CD4-positive, alpha-beta T cell treated with Interleukin-4 for 4 hours (primary cell): ENCODE results near the gene TFR2.

Source experiments
- DNase-seq: peaks from one replicate; pipeline ENCODE4 v3.0.0-alpha.2; 2020

The TFR2 gene

DNA sequence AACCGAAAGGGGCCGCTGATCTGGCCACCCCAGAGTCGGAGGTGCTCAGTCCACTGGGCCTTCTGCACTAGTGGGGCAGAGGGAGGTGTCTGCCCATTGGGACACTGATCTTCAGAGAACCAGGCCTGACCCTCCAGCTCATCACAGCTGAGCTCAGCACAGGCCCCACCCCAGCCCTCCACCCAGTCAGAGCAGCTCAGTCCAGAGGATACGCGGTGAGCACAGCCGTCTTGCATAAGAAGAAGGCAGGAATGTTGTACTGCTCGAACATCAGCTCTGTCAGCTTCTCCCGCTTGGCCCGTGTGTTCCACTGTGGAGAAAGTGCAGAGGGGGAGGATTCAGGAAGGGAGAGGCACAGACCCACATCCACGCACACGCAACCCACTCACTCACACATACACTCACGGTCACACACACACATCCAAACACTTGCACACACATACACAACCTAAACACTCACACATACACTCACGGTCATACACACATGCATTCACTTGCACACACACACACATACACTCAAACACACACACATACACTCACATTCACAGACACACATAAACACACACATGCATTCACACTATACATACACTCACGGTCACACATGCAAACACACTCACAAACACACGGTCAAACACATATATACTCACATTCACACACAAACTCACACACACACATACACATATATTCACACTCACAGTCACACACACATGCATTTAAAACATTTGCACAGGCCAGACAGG, 8.6 kb upstream of the TFR2 start:
- no peak for DNase-seq

- no peak for DNase-seq
Measured at GRCh38 chr7:100642534-100642907, 1.2 kb upstream of the TFR2 start.

- no peak for DNase-seq
Measured at GRCh38 chr7:100641860-100642533, 645 bp upstream of the TFR2 start.

GRCh38 chr7:100640517-100641440, 573 bp downstream of the TFR2 start:
- no peak for DNase-seq

GRCh38 chr7:100639995-100640516, 1.3 kb downstream of the TFR2 start:
- DNase-seq, result no peak

GRCh38 chr7:100632951-100633717, 8.2 kb downstream of the TFR2 start:
- DNase-seq, result peak; percentile 57

- DNase-seq, result no peak
Measured at GRCh38 chr7:100630066-100630465, 11.3 kb downstream of the TFR2 start.

DNA sequence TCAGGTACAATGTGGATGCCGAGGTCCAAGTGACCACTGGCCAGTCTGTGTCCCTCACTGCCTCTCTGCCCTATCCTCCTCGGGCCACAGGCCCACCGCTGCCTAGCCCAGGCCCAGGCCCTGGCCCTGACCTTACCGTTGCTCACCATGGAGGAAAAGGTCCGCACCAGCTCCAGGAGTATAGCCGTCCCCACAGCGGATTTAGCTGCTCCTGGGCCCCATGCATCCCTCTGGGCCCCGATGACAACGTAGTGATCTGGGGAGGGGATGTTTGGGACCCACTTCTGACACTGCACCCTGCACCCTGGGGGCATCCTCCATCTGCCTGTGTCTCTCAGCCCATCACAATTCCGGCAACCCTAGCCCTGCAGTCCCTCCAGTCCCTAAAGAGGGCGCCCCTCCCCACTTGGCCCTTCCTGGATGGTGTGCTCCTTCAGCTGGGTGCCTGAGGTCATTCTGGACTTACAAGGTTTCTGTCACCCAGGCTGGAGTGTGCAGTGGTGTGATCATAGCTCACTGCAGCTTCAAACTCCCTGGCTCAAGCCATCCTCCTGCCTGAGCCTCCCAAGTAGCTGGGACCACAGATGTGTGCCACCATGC, 12.1 kb downstream of the TFR2 start:
- peak; percentile 6 for DNase-seq

GRCh38 chr7:100627238-100627549, 14.2 kb downstream of the TFR2 start:
- no peak for DNase-seq

DNA sequence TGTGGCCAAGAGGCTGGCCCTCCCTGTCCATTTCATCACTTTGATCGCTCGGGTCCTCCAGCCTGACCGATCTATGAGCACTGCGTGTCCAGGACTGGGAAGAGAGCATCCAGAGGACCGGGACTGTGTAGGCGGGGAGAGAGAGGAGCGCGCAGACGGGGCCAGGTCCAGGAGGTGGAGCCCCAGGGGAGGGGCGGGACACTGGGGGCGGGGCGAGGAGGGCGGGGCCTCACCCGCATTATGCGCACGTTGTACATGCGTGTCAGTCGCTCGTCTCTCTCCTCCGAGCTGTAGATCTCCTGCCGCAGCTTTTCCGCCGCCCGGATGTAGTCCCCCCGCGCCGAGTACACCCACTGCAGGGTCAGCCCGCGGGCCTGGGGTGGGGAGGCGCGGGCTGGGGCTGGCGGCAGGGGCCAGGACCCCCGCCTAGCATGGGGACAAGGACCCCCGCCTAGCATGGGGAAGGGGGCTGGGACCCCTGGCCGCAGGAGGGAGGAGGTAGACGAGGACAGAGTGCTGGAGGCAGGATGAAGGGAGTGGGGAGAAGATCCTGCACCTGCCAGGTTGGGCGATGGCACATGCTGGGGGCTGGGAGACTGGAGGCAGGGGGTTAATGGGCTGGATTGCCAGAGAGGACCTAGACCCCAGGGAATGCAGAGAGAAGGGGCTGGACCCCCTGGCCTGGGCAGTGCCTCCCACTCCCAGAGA, 14.7 kb downstream of the TFR2 start:
- peak; percentile 90 for DNase-seq

DNA sequence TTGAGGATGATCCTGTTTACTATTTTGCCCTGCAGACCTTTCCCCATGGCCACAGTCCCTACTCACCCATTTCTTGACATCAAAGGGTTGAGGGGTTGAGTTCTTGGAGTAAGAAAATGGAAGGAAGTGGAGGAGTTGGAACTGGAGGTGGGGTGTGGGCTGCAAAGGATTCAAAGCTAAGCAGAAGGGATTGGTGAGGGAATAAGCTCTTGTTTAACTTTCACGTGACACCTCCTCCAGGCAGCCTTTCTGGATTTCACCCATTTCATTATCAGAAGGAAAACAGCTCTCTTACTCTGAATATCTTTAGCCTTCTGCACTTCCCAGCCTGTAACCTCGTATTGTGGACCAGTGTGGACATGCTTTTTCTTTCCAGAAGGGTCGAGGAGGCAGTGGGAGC, 15.3 kb downstream of the TFR2 start:
- no peak for DNase-seq

DNA sequence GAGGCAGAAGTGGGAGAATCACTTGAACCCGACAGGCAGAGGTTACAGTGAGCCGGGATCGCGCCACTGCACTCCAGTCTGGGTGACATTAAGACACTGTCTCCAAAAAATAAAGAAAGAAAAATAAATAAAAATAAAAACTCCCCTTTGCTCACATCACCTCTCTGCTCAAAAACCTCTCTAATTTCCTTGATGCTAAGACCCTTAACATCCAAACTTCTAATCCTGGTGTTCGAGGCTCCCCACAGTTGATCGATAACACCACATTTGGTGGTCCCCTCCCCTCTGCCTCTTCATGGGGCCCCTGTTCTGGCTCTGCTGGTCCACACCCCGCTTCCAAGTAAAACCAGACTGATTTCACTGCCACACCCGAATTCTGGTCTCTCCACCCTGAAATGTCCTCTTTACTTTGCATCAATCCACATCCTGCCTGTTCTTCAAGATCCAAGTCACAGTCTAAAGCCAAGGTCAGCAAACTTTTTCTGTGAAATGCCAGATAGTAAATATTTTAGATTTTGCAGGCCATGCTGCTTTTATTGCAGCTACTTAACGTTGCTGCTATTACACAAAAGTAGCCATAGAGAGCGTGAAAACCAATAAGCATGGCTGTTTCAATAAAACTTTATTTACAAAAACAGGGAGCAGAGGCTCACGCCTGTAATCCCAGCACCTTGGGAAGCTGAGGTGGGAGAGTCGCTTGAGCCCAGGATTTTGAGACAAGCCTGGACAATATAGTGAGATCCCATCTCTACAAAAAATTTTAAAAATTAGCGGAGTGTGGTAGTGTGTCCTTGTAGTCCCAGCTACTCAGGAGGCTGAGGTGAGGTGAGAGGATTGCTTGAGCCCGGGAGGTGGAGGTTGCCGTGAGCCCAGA, 17.2 kb downstream of the TFR2 start:
- no peak for DNase-seq

DNA sequence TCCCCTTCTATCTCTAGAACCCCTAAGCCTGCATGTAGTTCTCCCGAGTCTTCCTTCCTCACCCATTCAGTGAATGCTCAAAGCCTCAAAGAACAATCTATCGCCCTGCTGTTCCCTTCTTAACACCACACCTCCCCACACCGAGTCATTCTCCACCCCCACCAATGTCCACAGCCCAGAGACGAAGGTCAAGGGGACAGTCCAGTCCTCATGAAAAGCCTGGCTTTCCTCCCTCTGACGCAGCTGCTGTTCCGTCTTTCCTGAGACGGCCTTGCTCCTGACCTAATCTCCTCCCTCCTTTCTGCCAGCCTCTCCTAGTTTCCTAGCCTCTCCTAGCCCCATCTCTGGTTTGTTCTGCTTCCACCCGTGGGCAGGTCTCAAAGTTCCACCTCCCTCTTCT, 19.8 kb downstream of the TFR2 start:
- no peak for DNase-seq

DNA sequence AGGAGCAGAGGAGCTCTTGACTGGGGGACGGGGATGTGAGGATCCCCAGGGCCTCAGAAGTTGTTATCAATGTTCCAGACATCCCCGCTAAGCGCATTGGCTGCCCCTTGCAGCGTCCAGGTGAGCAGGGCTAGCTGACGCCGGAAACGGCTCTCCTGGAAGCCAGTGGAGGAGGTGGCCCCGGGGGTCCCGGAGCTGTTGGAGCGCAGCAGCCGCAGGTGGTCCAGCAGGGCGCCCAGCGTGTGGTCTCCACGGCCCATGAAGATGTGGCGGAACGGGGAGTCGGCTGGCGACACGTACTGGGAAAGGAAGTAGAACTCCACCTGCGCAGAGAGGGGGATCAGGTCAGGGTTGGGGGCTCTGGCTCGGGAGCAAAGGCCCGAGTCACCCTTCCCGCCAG, 20.5 kb downstream of the TFR2 start:
- no peak for DNase-seq

- DNase-seq, result no peak
Measured at GRCh38 chr7:100620239-100620638, 21.1 kb downstream of the TFR2 start.

GRCh38 chr7:100614308-100614861, 27.0 kb downstream of the TFR2 start:
- no peak for DNase-seq

DNA sequence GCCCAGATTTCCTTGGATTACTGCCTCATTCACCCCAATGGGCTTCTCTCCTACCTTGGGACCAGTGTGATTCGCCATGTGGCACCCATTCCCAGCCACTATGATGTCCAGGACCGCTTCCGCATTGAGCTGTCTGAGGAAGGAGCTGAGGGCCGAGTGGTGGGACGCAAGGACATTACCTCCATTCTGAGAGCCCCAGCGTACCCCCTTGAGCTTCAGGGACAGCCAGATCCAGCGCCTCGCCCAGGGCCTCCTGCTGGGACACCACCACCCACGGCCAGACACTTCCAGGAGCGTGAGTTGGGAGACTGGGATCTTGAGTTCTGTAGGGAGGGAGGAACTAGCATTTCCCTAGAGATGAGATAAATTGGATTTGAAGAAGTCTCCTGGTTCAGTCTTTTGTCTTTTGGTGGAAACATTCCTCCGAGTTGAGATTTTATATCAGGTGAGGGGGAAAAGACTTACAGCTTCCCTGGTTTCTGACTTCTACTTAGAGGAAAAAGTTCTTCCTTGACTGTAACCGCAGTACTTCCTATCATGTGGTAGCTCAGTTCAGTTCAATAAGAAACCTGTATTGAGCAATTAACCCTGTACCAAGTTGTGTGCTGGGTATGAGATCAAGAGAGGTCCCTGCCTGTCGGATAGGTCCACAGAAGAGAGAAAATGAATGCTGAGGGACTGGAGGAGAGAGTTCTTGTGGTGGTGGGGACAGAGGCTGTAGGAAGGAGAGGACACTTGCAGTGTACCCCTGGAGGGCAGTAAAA, 27.8 kb downstream of the TFR2 start:
- no peak for DNase-seq

DNA sequence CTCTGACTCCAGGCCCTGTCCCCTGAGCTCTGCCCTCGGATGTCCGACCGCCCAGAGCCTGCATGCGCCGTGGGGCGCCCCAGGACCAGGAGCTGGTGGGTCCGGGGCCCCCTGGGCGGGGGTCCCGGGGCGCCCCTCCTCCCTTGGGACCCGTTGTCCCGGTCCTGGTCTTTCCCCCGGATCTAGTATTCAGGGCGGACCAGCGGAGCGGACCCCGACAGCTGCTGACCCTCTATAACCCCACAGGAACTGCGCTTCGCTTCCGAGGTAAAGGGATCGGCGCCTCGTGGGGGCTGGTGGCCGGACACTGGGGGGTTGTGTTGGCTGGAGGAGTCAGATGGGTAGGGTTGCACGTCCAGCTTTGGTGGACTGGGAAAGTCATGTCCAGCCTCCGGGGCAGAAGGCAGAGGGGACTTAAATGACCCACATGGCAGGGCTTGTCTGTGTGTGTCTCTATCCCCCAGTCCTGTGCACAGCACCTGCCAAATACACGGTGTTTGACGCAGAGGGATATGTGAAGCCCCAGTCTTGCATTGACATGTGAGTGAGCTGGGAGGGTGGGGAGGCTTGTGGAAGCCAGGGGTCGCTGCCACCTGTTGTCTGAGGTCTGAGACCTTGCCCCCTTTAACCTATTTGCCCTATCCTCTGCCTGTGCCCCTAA, 28.5 kb downstream of the TFR2 start:
- no peak for DNase-seq
